Smooth muscle cell (in vitro differentiated cells): ENCODE measurements around the gene SMIM45.

Source experiments
- DNase-seq: peaks from one replicate; lab custom pipeline; 2025; ENCODE audit not compliant: unreplicated experiment; lab: John Stamatoyannopoulos, UW
- H2AFZ ChIP-seq: fragments of 200-600 bp; sonication (generic); 2 replicates; pipeline ENCODE4 v1.6.0; 2016; ENCODE audit warnings: antibody characterized with exemption, low read depth, mild to moderate bottlenecking
- H3F3A ChIP-seq: fragments of 200-600 bp; sonication (generic); 2 replicates; pipeline ENCODE4 v1.6.0; 2017; ENCODE audit warnings: antibody characterized with exemption, low read depth
- H3K27ac ChIP-seq: fragments of 200-600 bp; sonication (generic); 2 replicates; pipeline ENCODE4 v1.5.1; 2016; ENCODE audit warnings: low read depth, mild to moderate bottlenecking
- H3K27me3 ChIP-seq: fragments of 200-600 bp; sonication (generic); 2 replicates; pipeline ENCODE4 v1.6.1; 2016; ENCODE audit warnings: low read depth, mild to moderate bottlenecking
- H3K36me3 ChIP-seq: fragments of 200-600 bp; sonication (generic); 2 replicates; pipeline ENCODE4 v1.5.1; 2016; ENCODE audit warnings: low read depth
- H3K4me1 ChIP-seq: fragments of 200-600 bp; sonication (generic); 2 replicates; pipeline ENCODE4 v1.5.1; 2016; ENCODE audit warnings: low read depth
- H3K4me2 ChIP-seq: fragments of 200-600 bp; sonication (generic); 2 replicates; pipeline ENCODE4 v1.6.0; 2016; ENCODE audit warnings: mild to moderate bottlenecking
- H3K4me3 ChIP-seq: fragments of 200-600 bp; sonication (generic); 2 replicates; pipeline ENCODE4 v1.5.1; 2016; ENCODE audit warnings: mild to moderate bottlenecking
- H3K79me2 ChIP-seq: fragments of 200-600 bp; sonication (generic); 2 replicates; pipeline ENCODE4 v1.6.0; 2016; ENCODE audit warnings: low read depth, mild to moderate bottlenecking
- H3K9ac ChIP-seq: fragments of 200-600 bp; sonication (generic); 2 replicates; pipeline ENCODE4 v1.6.0; 2016; ENCODE audit warnings: low read depth
- H3K9me3 ChIP-seq: fragments of 200-600 bp; sonication (generic); replicated peaks from 2 replicates; pipeline ENCODE4 v1.5.1; 2016; ENCODE audit warnings: low read depth
- H4K20me1 ChIP-seq: fragments of 200-600 bp; sonication (generic); 2 replicates; pipeline ENCODE4 v1.6.0; 2016; ENCODE audit warnings: low read depth
- CTCF ChIP-seq: fragments of 200-600 bp; sonication (generic); IDR thresholded peaks from 2 replicates; pipeline ENCODE4 v1.5.1; 2017; ENCODE audit warnings: borderline replicate concordance, mild to moderate bottlenecking, antibody characterized with exemption; ENCODE audit not compliant: insufficient read depth, poor library complexity, severe bottlenecking
- WGBS: methylation state at CpG from one replicate; pipeline ENCODE4 v1.1.7; 2016; ENCODE audit warnings: low lambda C conversion rate; 5-methylcytosine and 5-hydroxymethylcytosine counted together

Gene SMIM45

GRCh38 chr22:41991111-41991510, 39.2 kb downstream of the SMIM45 start:
- TF ChIP-seq CTCF = no peak
- 99% methylated on average over 7 of the region's 7 CpGs for WGBS
- H3K36me3 ChIP-seq = no peaks in the 10 kb centered on the region

GRCh38 chr22:41992496-41992895, 40.5 kb downstream of the SMIM45 start:
- Histone ChIP-seq H3K4me1 (no peaks in the 10 kb centered on the region), H3K27me3 (no peaks in the 10 kb centered on the region), H3K36me3 (no peaks in the 10 kb centered on the region), H3K79me2 (no peaks in the 10 kb centered on the region), H3K4me3 (no peak overlapping the region), H3K4me2 (no peak overlapping the region), H3K9ac (no peak overlapping the region), H3F3A (no peaks in the 10 kb centered on the region), H3K27ac (no peak overlapping the region), H4K20me1 (no peaks in the 10 kb centered on the region), H3K9me3 (no peaks in the 10 kb centered on the region), H2AFZ (no peak overlapping the region)
- WGBS = 92% methylated on average over 5 of the region's 5 CpGs
- TF ChIP-seq CTCF = no peak
- no peak for DNase-seq

More at GRCh38 chr22:41991111-41991510, 39.2 kb downstream of the SMIM45 start:
- no peak overlapping the region for H3K9ac ChIP-seq
- no peaks in the 10 kb centered on the region for H3K27me3 ChIP-seq
- no peak for DNase-seq
- no peaks in the 10 kb centered on the region for H3K9me3 ChIP-seq
- no peak overlapping the region for H3K4me2 ChIP-seq
- H4K20me1 ChIP-seq = no peaks in the 10 kb centered on the region
- H3K27ac ChIP-seq = no peak overlapping the region
- H3K4me1 ChIP-seq = no peaks in the 10 kb centered on the region
- no peak overlapping the region for H3K4me3 ChIP-seq
- H2AFZ ChIP-seq = no peak overlapping the region
- no peaks in the 10 kb centered on the region for H3K79me2 ChIP-seq
- no peaks in the 10 kb centered on the region for H3F3A ChIP-seq

GRCh38 chr22:41995211-41995610, 43.3 kb downstream of the SMIM45 start:
- Histone ChIP-seq H2AFZ (no peak overlapping the region), H3K9me3 (no peaks in the 10 kb centered on the region), H3K4me2 (no peak overlapping the region), H3F3A (no peaks in the 10 kb centered on the region), H3K27ac (no peak overlapping the region), H3K4me1 (no peaks in the 10 kb centered on the region), H3K4me3 (no peak overlapping the region), H3K79me2 (no peaks in the 10 kb centered on the region), H3K9ac (no peak overlapping the region), H3K36me3 (no peaks in the 10 kb centered on the region), H4K20me1 (no peaks in the 10 kb centered on the region), H3K27me3 (no peaks in the 10 kb centered on the region)
- WGBS = 76% methylated on average over 3 of the region's 3 CpGs
- DNase-seq = no peak
- no peak for TF ChIP-seq CTCF

GRCh38 chr22:41996826-41997225, 44.9 kb downstream of the SMIM45 start:
- H3K4me2 ChIP-seq = no peak overlapping the region
- no peaks in the 10 kb centered on the region for H3K27me3 ChIP-seq
- H2AFZ ChIP-seq = no peak overlapping the region
- 91% methylated on average over 5 of the region's 5 CpGs for WGBS
- H3K4me1 ChIP-seq = no peaks in the 10 kb centered on the region
- no peak overlapping the region for H3K4me3 ChIP-seq
- H3K27ac ChIP-seq = no peak overlapping the region
- DNase-seq = no peak
- H3K9ac ChIP-seq = no peak overlapping the region
- H3K79me2 ChIP-seq = no peaks in the 10 kb centered on the region
- TF ChIP-seq CTCF = no peak
- H3F3A ChIP-seq = no peaks in the 10 kb centered on the region
- H3K36me3 ChIP-seq = no peaks in the 10 kb centered on the region
- H3K9me3 ChIP-seq = no peaks in the 10 kb centered on the region
- H4K20me1 ChIP-seq = no peaks in the 10 kb centered on the region
